Activated CD4-positive, CD25-positive, alpha-beta regulatory T cell treated with anti-CD3 and anti-CD28 coated beads, Interleukin-2, amount 50 U/mL, for 72 hours (primary cell): ENCODE results near the gene UGDH.
"Not testable (repeated sequence)": the region's sequence is repeated elsewhere in the genome, so short reads cannot be mapped to it uniquely, and the experiment has no call there.

Source experiments
- DNase-seq: peaks from one replicate; pipeline ENCODE4 v3.0.0; 2021

UGDH gene

DNA sequence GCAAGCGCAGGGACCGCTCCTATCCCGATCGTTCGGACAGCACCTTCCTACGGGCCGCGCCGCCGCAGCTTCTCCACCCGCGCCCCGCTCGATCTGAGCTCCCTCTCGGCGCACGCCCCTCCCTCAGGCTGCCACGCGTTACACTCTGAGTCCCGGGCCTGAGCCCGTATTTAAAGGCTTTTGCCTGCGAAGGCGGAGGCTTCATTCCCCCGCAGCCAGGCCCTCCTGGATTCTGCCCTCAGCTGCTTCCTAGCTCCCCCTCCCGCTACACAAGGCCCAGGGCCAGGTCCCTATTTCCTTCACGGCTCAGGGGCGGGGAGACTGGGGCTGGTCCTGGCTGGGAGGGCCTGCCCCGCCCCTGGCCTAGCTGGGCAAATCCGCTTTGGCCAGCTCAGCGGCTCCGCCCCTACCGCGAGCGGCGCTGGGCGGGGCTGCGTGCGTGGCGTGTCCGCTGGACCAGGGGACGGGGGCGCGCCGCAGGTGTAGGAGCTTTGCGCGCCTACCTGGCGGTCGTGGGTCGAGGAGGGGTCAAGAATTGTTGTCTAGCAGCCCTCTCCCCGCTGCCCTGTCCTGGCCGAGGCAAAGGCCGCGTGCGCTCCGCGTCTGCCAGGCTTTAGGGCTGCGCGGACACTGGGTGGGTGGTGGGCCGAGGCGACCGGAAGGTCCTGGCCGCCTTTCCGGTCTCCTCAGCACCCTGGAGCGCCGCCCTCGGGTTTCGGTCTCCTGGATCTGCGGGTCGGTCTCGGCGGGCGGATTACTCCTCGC, at the start of gene UGDH:
TSS of gene UGDH (minus strand) at position 144 of the 765 bp plus-strand sequence. CDS start 5,927 bp downstream, outside the sequence.
- DNase-seq: peak; percentile 95

DNA sequence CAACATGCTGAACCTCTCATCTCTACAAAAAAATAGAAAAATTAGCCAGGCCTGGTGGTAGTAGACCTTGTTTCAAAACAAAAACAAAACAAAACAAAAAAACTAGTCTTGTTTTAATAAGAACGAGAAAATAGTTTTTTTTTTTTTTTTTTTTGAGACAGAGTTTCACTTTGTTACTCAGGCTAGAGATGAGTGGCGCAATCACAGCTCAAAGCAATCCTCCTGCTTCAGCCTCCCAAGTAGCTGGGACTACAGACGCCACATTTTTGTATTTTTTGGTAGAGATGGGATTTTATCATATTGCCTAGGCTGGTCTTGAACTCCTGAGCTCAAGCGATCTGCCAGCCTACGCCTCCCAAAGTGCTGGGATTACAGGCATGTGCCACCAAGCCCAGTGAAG, 47.7 kb upstream of the UGDH start:
- DNase-seq: no peak

DNA sequence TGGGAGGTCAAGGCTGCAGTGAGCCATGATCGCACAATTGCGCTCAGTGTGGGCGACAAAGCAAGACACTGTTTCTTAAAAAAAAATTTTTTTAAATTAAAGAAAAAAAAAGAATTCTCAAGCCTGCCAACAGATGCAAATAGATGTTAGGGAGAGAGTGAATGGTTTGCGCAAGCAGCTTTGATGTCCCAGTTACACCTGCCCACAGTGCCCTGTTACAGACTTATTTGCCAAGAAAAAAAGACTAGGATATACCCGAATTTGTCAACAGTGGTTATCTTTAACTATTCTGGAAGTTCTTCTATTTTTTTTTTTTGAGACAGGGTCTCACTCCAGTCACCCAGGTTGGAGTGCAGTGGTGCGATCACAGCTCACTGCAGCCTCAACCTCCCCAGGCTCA, 44.3 kb upstream of the UGDH start:
- DNase-seq: no peak

DNA sequence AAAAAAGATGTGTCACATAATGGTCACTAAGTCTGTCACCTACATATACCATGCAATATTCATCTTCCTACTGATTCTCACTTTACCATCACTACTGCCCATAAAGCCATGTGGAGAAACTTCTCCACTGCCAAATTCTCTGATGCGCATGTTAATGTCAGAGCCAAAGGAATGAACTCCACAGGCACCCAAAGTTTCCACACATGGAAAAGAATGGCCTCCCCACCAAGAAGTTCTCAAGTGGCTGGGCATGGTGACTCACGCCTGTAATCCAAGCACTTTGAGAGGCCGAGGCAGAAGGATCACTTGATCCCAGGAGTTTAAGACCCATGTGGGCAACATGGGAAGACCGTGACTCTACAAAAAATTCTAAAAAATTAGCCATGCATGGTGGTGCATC, 43.8 kb upstream of the UGDH start:
- DNase-seq: no peak

DNA sequence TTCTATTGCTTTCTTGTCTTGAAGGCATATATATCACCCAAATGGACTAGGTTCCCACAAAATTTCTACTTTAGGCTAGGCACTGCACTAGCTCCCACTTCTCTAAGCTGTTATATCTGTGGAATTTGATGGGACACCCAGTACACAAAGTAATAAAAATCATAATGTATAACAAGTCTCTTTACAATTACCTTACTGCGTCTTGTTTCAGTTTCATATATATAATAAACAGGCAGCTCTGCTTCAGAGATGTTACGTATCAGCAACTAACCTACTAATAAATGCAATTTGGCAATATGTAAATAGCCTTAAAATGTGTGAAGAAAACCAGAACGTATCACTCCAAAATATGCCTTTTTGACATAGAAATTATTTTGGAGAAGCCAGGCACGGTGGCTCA, 42.0 kb upstream of the UGDH start:
- DNase-seq: no peak

DNA sequence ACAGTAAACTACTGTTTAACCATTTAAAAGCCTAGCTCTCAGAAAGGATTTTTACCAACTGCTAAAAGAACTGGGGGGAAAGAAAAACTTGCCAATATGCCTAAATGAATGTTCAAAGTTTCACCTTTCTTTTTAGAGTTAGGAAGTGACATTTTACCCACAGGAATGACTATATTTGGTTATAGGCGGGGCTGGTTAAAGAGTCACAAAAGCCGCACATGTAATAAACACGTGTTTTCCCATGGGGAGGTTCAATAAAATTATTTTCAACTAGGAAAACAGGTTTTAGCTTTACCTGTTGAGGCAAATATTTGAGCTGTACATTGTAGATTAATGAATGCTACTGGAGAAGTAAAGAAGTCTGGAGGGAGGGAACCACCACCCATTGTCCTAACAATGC, 41.6 kb upstream of the UGDH start:
- DNase-seq: no peak

DNA sequence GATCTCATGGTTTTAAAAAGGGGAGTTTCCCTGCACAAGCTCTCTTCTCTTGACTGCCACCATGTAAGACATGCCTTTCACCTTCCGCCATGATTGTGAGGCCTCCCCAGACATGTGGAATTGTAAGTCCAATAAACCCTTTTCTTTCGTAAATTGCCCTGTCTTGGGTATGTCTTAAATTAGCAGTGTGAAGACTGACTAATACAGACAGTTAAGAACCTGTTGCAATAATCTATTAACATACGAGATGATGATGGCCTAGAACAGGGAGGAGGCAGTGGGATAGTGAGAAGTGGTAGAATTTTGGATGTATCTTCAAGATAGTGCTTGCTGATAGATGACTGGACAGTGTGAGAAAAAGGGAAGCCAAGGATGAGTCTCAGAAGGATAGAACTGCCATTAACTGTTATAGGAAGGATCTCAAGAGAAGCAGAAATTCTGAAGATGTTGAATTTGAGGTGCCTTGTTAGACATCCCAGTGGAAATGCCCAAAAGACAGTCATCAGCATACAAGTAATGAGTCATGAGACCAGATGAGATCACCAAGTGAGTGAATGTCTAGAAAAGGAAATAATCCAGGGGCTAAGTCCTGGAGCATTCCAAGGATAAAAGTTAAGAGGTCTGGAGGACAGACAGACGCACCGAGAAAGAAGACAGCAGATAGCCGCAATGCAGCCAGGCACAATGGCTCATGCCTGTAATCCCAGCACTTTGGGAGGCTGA, 38.8 kb upstream of the UGDH start:
- DNase-seq: no peak

DNA sequence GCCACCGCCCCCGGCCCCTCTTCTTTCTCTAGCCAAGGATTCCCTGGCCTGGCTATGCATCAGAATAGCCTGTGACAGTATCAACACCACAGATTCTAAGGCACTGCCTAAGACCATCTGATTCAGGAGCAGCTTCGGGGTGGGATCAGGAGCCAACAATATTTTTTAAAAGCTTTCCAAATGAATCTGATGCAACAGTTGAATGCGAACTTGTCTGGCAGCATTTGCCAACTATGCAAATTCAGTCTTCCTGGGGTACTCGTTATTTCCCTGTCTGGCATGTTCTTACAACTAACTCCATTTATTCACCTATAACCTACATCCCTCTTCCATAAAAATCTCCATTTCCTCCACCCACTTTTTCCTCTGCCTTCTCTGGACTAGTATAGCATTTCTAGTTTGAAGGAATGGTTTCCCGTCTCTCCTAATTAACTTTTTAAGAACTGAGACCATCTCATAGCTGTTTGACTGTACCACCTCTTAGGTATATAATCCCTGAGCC, 36.2 kb upstream of the UGDH start:
- no peak for DNase-seq

DNA sequence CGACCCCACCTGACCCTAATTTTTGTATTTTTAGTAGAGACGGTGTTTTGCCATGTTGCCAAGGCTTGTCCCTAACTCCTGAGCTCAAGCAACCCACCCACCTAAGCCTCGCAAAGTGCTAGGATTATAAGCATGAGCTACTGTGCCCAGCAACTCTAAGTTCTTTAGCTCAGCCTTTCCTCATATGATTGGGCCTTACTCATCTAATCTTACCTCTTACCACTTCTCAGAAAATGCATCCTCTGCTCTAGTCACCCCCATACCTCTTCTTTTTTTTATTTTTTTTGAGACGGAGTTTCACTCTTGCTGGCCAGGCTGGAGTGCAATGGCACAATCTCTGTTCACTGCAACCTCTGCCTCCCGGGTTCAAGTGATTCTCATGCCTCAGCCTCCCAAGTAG, 35.6 kb upstream of the UGDH start:
- no peak for DNase-seq

DNA sequence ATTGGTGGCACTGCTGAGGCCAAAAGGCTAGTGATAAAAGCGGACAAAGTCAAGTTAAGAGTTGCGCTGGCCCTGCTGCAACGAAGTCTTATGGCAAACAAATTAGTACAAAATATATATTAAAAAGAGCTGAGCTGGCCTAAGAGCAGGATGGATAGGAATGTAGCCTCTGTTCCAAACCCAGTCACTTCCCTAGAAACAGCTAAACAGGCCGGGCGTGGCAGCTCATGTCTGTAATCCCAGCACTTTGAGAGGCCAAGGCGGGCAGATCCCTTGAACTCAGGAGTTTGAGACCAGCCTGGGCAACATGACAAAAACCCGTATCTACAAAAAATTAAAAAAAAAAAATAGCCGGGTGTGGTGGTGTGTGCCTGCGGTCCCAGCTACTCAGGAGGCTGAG, 32.4 kb upstream of the UGDH start:
- no peak for DNase-seq

DNA sequence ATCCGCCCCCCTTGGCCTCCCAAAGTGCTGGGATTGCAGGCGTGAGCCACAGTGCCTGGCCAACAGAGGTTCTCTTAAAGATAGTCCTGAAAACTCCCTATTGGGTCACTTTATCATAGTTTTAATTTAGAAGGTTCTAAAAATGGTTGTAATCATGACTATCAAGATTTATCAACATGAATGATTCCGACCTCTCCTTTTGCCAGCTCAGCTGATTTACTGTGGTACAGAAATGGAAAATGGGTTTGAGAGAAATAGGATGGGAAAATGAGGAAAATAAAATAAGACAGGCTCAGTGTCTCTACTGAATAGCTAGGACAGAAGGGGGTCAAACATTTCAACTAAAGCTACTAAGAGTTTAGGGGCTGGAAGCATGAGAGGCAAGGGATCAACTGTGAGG, 28.2 kb upstream of the UGDH start:
- DNase-seq: no peak

DNA sequence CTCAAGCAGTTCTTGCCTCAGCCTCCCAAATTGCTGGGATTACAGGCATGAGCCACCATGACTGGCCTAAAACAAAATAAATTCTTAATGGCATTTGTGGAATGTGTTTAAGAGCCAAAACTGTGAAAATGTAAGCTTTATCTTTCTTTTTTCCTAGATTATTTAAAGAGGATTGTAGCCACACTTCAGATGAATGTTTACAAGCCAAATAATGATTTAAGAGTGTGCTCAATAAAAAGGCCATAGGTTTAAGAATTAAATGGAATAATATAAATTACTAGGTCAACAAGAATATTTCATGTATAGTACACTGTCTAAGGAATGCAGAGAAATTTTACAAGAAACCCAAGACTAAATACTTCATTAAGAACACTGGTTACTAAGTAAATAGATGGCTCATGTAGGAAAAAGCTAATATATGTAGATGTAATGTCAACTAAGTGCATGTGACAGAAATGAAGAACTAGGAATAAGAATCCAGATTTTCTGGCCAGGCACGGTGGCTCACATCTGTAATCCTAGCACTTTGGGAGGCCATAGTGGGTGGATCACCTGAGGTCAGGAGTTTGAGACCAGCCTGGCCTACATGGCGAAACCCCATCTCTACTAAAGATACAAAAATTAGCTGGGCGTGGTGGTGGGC, 21.3 kb upstream of the UGDH start:
- DNase-seq: no peak

DNA sequence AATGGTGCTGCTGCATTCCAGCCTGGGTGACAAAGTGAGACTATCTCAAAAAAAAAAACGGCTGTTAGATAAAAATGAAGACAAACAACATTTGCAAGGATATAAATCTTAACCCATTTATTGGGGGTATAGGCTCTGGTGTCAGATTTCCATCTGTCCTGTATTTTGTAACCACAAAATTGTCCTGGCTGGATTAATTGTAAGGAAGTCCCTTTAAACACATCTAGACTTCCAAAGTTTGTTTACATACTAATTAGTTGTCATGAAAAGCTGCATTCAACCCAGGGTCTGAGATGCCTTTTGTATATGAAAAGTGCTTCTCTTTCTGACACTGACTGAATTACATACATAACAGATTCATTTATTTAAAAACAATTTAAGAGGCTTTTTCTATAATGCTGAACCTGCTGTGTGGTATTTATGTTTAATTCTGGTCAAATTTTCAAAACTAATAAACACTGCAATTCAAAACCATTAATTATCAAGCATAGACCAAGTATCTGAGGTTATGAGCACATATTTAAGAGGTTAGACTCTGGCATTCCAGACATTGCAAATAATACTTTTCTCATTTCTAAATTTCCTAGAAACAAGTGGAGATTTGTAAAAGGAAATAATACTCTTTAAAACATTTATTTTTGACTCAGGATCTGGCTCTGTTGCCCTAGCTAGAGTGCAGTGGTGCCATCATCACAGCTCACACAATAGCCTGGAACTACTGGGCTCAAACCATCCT, 17.5 kb upstream of the UGDH start:
- no peak for DNase-seq

DNA sequence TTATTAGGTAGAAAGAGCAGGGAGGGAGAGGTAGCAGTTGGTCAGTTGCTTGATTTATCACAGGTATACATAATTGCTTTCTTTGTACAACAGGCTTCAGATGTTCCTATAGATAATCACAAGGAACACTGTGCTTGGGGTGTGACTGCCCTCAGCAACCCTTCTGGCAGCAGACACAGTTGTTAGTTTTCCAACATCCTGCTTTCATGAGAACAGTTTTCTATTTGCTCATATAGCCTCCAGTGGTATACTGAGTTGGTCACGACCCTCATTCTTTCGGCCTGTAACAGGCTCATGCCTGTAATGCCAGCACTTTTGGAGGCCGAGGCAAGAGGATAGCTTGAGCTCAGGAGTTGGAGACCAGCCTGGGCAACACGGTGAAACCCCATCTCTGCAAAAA, 16.8 kb upstream of the UGDH start:
- not testable (repeated sequence) for DNase-seq

DNA sequence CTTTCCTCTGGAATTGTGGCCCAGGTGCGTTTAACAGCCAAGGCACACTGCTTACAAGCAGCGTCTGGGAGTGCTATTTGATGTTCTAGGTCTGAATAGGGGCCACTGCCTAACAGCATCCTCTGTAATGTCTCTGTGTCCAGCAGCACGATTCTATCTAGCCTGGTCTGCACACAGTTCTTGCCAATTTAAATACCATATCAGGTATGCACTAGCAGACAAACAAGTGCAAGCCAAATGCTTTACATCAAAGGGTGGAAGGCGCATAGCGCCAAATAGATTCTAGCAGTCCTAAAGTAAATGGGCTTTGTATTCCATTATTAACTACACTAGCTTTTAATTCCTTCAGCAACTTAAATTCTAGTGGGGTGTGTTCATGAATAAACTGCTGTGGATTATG, 15.8 kb upstream of the UGDH start:
- no peak for DNase-seq

DNA sequence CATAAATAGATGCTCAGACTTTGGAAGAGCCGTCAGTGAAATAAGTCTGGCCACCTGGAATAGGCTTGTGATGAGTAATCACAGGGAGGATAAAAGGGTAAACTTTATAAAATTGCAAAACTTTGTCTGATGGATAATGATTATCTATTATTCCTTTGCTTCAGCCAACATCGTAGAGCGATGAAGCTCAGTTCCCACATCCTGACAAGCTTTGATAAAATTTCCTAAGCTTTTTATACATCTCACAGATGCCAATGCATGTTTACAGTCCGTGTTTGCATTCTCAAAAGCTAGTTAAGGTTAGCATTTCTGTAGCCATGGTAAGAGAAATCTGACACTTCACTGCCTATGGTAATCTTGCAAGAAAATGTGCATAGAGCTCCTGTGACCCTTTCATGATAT, 15.4 kb upstream of the UGDH start:
- no peak for DNase-seq

DNA sequence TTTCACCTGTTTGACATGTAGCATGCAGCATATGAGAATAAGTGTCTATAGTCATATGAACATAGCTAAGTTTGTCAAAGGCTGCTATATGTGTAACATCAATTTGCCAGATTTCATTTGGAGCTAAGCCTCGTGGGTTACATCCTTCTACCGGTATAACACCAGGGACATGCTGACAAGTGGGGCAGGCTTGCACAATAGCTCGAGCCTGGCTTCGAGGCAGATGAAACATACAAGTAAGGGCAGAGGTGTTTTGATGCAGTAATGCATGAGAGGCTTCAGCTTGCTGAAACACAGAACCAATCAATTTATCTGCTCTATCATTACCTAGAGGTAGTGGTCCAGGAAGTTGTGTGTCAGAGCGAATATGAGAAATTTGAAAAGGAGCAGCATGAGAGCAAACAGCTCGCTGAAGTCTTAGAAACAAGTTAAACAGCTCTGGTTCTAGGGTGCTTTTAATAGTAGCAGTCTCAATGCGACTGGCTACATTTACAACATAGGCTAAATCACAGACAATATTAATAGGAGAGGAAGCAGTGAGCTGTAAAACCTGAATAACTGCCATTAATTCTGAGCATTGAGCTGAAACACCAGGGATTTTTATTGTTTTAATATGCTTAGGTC, 14.9 kb upstream of the UGDH start:
- DNase-seq: no peak

DNA sequence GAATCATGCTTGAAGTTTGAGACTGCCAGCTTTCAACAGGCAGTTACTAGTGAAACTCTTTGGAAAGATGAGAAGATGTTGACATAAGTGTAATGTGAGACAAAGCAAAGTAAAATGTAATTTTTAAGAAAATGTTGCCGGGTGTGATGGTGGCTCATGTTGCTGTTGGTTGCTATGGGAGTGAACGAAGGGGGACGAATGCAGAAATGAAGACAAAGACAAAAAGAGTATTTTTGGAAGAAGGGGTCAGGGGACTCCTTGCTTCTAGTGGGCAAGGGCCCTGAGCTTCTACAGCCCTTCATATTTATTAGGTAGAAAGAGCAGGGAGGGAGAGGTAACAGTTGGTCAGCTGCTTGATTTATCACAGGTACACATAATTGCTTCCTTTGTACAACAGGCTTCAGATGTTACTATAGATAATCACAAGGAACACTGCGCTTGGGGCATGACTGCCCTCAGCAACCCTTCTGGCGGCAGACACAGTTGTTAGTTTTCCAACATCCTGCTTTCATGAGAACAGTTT, 11.9 kb upstream of the UGDH start:
- DNase-seq: no peak

DNA sequence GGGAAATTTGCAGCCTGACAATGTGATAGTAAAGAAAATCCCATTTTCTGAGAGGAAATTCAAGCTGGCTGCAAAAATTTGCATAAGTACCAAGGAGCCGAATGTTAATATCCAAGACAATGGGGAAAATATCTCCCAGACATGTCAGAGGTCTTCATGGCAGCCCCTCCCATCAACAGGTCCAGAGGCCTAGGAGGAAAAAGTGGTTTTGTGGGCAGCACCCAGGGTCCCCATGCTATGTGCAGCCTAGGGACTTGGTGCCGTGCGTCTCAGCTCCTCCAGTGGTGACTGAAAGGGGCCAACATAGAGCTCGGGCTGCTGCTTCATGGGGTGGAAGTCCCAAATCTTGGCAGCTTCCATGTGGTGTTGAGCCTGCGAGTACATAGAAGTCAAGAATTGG, 6.3 kb upstream of the UGDH start:
- no peak for DNase-seq

DNA sequence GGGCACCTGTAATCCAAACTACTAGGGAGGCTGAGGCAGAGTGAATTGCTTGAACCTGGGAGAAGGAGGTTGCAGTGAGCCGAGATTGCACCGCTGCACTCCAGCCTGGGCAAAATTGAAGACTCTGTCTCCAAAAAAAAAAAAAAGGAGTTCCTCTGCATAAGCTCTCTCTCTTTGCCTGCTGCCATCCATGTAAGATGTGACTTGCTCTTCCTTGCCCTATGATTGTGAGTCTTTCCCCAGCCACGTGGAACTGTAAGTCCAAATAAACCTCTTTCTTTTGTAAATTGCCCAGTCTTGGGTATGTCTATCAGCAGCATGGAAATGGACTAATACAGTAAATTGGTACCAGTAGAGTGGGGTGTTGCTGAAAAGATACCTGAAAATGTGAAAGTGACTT, 5.0 kb upstream of the UGDH start:
- not testable (repeated sequence) for DNase-seq

DNA sequence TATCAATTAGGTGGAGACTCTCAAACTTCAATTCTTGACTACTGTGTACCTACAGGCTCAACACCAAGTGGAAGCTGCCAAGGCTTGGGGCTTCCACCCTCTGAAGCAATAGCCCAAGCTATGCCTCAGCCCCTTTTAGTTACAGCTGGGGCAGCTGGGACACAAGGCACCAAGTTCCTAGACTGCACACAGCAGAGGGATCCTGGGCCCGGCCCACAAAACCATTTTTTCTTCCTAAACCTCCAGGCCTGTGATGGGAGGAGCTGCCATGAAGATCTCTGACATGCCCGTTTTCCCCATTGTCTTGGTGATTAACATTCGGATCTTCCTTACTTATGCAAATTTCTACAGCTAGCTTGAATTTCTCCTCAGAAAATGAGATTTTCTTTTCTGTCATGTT, 3.4 kb upstream of the UGDH start:
- no peak for DNase-seq

DNA sequence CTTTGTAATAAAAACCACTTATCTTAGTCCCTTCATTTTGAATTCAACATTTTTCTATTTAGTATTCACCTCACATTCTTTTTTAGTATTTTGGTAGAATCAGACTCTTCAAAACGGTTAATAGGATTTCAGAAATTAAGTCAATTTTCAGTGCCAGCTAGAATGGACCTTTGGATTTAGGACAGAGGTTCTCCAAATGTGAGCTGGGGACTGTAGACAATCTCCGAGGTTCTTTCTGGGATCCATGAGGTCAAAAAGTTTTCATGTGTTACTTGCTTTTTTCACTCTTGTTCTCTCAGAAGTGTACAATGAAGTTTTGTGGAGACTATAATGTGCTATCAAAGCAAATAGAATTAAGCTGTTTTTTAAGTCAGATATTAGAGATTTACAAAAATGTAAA, 2.3 kb upstream of the UGDH start:
- DNase-seq: no peak

DNA sequence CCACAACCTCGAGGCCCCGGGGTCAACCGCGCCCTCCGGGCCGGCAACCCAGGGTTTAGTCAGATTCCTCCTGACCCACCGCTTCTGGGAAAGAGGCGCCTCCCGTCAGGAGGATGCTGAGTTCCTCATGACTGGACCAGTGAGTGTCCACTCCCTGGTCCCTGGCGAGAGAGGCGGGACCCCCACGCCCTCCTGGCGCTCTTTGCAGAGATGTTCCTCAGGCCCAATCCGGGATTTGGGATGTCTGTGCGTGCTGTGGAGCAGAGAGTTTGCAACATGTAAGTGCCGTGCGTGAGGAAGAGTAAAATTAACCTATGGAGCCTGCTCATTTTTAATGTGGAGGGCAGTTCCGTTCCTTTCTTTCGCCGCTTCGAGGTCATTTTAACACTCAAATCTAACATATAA, 824 bp upstream of the UGDH start:
- no peak for DNase-seq
